Prostate gland (tissue), 2 donors: Measurements from ENCODE around the gene PLA2G4E. TPM values are rescaled to one million over a fixed set of nuclear protein-coding genes. Genes with fewer than 3 reads are reported as not detected.

Source experiments
- DNase-seq: peaks from one replicate; pipeline ENCODE4 v3.0.0-alpha.2; 2019; ENCODE audit warnings: low spot score
- H3K27ac ChIP-seq, 2 donors: fragments of 200-600 bp; sonication (generic); 2 replicates each; pipeline ENCODE4 v1.5.1; 2017 to 2019
- H3K27me3 ChIP-seq: fragments of 200-600 bp; sonication (generic); replicated peaks from 2 replicates; pipeline ENCODE4 v1.5.1; 2019; ENCODE audit not compliant: insufficient read depth
- H3K36me3 ChIP-seq, 2 donors: fragments of 200-600 bp; sonication (generic); 1 replicate in 1 of 2; 2 replicates in 1 of 2; pipeline versions ENCODE4 v1.5.1 to v1.8.1; 2017 to 2019
- H3K4me1 ChIP-seq: fragments of 200-600 bp; sonication (generic); replicated peaks from 2 replicates; pipeline ENCODE4 v1.5.1; 2019
- H3K4me3 ChIP-seq, 2 donors: fragments of 200-600 bp; sonication (generic); 2 replicates each; pipeline ENCODE4 v1.5.1; 2017 to 2019
- H3K9me3 ChIP-seq: fragments of 200-600 bp; sonication (generic); 2 replicates; pipeline ENCODE4 v1.5.1; 2017
- POLR2A ChIP-seq: fragments of 450-650 bp; IDR thresholded peaks from one replicate; pipeline ENCODE4 v1.6.1; 2016; ENCODE audit warnings: antibody characterized with exemption, mild to moderate bottlenecking
- POLR2AphosphoS5 ChIP-seq: sonication (generic); formaldehyde crosslinking; IDR thresholded peaks from one replicate; pipeline ENCODE4 v1.6.1; 2017; ENCODE audit warnings: antibody characterized with exemption
- WGBS: methylation state at CpG from one replicate; pipeline ENCODE4 v1.1.5; 2018; 5-methylcytosine and 5-hydroxymethylcytosine counted together
- intact Hi-C: fragments of 100-400 bp; cut with DNase I; formaldehyde crosslinking; loops from one replicate; pipeline ENCODE4 v1.14.2; 2022
- total RNA-seq, 2 donors: library from RNA; depleted of rRNA; stranded (reverse); fragments of >200 nt; gene quantifications; one replicate each; pipeline ENCODE4 v1.1.0, GENCODE V29; 2016
- TF ChIP-seq, protein P1 (sequence below), 4 experiments: fragments of 200-600 bp in 2 of 4; fragments of 450-650 bp in 2 of 4; sonication (generic) in 2 of 4; IDR thresholded peaks; 1 replicate in 3 of 4; 2 replicates in 1 of 4; pipeline ENCODE4 v1.5.1; 2016 to 2019; ENCODE audit warnings: antibody characterized with exemption in 4 of 4, mild to moderate bottlenecking in 2 of 4, moderate library complexity in 2 of 4

The PLA2G4E gene
- total RNA-seq, 2 donors from 2014 or later = 0.17 to 0.18 TPM

DNA sequence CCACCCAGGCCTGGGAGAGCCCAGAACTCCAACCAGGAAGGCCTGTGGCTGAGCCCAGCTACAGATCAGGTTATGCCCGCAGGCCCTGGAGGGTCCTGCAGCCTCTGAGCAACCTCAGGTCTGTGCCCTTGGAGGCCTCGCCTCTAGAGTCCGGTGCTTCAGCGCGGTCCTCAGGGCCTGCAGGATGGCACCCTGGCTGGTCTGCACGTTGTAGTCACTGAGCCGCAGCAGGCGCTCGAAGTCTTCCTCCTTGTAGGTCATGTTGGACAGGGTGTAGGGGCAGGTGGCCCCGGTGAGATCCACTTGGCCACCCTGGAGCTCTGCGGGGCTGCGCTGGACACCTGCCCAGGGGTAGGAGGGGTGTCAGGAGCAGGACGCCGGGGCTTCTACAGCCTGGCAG, 47.8 kb upstream of the PLA2G4E start:
- intact Hi-C loops = loop anchor here (5.0 kb wide), 1 partner anchor 69 kb away; no protein-coding TSS in a partner anchor
- DNase-seq = no peak

DNA sequence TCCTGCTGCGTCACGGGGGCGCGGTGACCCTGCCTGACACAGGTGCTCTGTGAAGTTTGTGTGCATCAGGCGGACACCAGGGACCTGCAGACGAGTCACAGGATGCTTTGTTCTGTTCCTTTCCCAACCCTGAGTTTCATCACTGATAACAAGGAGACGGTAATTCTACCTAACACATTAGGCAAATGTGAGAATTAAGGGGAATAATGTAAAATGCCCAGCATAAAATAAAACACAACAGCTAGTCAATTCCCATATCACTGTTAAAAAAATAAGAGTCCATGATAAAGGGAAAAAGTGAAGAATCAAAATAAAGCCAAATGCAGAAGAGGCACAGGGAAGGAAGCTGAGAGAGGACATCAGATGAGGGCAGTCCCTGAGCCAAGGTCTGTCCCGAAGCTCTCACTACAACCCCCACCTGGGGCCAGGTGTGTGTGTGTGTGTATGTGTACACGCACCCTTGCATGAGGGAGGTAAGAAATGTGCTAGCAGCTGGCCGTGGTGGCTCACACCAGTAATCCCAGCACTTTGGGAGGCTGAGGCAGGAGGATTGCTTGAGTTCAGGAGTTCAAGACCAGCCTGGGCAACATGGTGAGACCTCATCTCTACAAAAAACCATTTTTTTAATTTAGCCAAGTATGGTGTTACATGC, 46.0 kb upstream of the PLA2G4E start:
- Histone ChIP-seq H3K27me3 (no peaks in the 10 kb centered on the region), H3K9me3 (no peaks in the 10 kb centered on the region), H3K4me1 (no peaks in the 10 kb centered on the region), H3K4me3 (no peak overlapping the region), H3K36me3 (no peaks in the 10 kb centered on the region), H3K27ac (no peak overlapping the region)
- DNase-seq = no peak
- 40% methylated on average over 10 of the region's 10 CpGs for WGBS
- intact Hi-C loops = loop anchor here (5.0 kb wide), 1 partner anchor 70 kb away; no protein-coding TSS in a partner anchor
- TF ChIP-seq, protein P1, sequence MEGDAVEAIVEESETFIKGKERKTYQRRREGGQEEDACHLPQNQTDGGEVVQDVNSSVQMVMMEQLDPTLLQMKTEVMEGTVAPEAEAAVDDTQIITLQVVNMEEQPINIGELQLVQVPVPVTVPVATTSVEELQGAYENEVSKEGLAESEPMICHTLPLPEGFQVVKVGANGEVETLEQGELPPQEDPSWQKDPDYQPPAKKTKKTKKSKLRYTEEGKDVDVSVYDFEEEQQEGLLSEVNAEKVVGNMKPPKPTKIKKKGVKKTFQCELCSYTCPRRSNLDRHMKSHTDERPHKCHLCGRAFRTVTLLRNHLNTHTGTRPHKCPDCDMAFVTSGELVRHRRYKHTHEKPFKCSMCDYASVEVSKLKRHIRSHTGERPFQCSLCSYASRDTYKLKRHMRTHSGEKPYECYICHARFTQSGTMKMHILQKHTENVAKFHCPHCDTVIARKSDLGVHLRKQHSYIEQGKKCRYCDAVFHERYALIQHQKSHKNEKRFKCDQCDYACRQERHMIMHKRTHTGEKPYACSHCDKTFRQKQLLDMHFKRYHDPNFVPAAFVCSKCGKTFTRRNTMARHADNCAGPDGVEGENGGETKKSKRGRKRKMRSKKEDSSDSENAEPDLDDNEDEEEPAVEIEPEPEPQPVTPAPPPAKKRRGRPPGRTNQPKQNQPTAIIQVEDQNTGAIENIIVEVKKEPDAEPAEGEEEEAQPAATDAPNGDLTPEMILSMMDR (IDR thresholded peaks at IDR 0.05) = no peak
- TF ChIP-seq POLR2AphosphoS5 = no peak
- no peak for TF ChIP-seq POLR2A

More for the DNA sequence above, 47.8 kb upstream of the PLA2G4E start:
- Histone ChIP-seq H3K4me3 (no peak overlapping the region), H3K27me3 (no peaks in the 10 kb centered on the region), H3K4me1 (no peaks in the 10 kb centered on the region), H3K9me3 (no peaks in the 10 kb centered on the region), H3K36me3 (no peaks in the 10 kb centered on the region), H3K27ac (no peak overlapping the region)
- 85% methylated on average over 14 of the region's 14 CpGs for WGBS
- TF ChIP-seq POLR2A = no peak

DNA sequence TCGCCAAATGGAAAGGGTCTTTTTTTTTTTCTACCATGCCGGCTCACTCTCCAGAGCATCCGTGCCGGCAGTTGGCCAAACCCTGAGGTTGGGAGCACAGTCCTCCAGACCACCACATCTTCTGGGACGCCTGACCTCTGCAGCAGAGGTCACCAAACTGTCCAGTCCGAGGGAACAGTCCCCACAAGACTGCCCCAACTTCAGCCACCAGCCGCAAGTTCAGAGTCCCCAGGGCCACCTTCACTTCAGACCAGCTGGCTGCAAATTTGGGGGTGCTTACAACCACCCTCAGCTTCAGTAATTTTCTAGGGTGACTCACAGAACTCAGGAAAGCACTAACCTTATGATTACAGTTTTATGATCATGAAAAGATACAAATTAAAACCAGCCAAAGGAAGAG, 44.6 kb upstream of the PLA2G4E start:
- DNase-seq = no peak
- H3K4me1 ChIP-seq = no peaks in the 10 kb centered on the region
- intact Hi-C loops = loop anchor here (5.0 kb wide), 1 partner anchor 72 kb away; no protein-coding TSS in a partner anchor
- H3K27ac ChIP-seq = no peak overlapping the region
- no peaks in the 10 kb centered on the region for H3K27me3 ChIP-seq
- 43% methylated on average over 7 of the region's 7 CpGs for WGBS
- no peaks in the 10 kb centered on the region for H3K9me3 ChIP-seq
- no peaks in the 10 kb centered on the region for H3K36me3 ChIP-seq
- TF ChIP-seq POLR2A = no peak
- TF ChIP-seq, protein P1 (IDR thresholded peaks at IDR 0.05) = no peak
- no peak for TF ChIP-seq POLR2AphosphoS5
- no peak overlapping the region for H3K4me3 ChIP-seq

DNA sequence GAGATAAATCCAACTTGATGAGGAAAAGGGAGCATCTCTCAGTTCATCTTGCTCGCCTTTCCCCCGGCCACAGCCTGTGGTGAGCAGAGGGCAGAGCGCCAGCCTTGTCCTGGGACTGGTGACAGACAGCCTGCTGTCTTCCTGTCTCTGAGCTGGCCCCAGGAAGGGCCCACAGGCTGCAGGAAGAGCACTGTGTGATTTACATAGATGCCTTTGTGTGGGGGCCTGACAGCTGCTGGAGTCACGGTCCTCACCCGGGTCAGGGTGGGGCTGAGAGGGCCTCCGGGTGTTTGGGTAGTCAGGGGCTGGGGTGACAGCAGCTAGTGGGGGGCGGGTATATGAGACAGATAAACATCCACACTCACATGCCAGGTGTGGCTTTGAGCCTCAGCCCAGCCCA, 44.2 kb upstream of the PLA2G4E start:
- Histone ChIP-seq H3K36me3 (no peaks in the 10 kb centered on the region), H3K4me1 (no peaks in the 10 kb centered on the region), H3K27ac (no peak overlapping the region), H3K27me3 (no peaks in the 10 kb centered on the region), H3K4me3 (no peak overlapping the region), H3K9me3 (no peaks in the 10 kb centered on the region)
- WGBS = 34% methylated on average over 6 of the region's 7 CpGs
- TF ChIP-seq POLR2A (no peak), POLR2AphosphoS5 (no peak)
- TF ChIP-seq, protein P1 (IDR thresholded peaks at IDR 0.05) = no peak
- intact Hi-C loops = loop anchor here (5.0 kb wide), 1 partner anchor 72 kb away; no protein-coding TSS in a partner anchor
- no peak for DNase-seq

DNA sequence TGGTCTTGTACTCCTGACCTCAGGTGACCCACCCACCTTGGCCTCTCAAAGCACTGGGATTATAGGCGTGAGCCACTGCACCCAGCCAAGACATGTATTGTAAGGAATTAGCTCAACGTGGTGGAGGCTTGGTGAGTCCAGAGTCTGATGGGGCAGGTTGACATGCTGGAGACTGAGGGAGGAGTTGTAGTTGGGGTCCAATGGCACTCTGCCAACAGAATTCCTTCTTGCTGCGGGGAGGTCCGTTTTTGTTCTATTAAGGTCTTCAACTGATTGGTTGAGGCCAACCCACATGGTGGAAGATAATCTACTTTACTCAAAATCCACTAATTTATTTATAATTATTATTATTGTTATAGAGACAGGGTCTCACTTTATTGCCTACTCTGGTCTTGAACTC, 43.4 kb upstream of the PLA2G4E start:
- no peak for DNase-seq

More for the DNA sequence above, 43.4 kb upstream of the PLA2G4E start:
- WGBS = 79% methylated on average over 4 of the region's 4 CpGs
- Histone ChIP-seq H3K27me3 (no peaks in the 10 kb centered on the region), H3K4me3 (no peak overlapping the region), H3K4me1 (no peaks in the 10 kb centered on the region), H3K27ac (no peak overlapping the region), H3K36me3 (no peaks in the 10 kb centered on the region), H3K9me3 (no peaks in the 10 kb centered on the region)
- TF ChIP-seq POLR2A (no peak), POLR2AphosphoS5 (no peak)
- TF ChIP-seq, protein P1 (IDR thresholded peaks at IDR 0.05) = no peak
- intact Hi-C loops = no loop called here
